ENCODE data around the gene KIF26B.

Gene KIF26B

DNA sequence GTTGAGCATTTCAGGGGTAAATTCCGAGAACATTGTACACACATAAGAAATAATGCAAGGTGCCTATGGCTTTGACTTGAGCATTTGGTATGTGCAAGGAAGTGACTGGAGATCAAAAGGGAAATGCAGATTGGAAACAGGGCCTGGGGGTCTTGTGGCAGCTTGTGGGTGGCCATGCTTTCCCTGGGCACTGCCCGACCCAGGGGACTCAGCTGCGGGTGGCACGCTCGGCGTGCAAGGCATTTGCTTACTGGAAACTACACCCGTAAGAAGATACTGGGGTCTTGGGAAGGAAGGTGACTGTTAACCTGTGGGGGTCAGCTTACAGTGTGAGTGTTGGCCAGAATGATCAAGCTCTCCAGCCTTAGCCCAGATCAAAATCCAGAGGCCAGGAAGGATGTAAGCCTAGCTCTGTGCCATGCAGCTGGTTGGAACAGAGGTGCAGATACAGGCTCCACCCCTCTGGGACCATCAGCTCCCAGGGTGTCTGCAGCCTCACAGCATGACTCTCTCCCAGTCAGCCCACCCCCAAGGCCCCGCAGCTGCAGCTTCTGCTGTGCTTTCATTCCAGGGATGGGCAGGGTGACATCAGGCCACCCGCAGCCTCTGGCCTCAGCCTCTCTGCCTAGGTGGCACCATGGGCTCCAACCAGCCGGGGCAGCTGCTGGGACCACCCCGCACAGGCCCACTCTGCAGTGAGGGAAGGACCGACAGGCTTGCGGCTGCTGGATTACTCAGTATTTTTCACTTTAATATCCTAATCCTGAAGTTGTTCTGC lies 55.1 kb downstream of the KIF26B start:
- DNase-seq (ENCODE audit: low read depth), result no peak

- no peak for DNase-seq (ENCODE audit: low read depth)
These were observed 56.4 kb downstream of the KIF26B start for GRCh38 chr1:245211035-245211749.

GRCh38 chr1:245211761-245212160 lies 57.0 kb downstream of the KIF26B start:
- no peak for DNase-seq (ENCODE audit: low read depth)

GRCh38 chr1:245212221-245212710 lies 57.5 kb downstream of the KIF26B start:
- no peak for DNase-seq (ENCODE audit: low read depth)

GRCh38 chr1:245213066-245213831 lies 58.5 kb downstream of the KIF26B start:
- no peak for DNase-seq (ENCODE audit: low read depth)

- no peak for DNase-seq (ENCODE audit: low read depth)
These were observed 60.3 kb downstream of the KIF26B start for GRCh38 chr1:245215071-245215470.

DNA sequence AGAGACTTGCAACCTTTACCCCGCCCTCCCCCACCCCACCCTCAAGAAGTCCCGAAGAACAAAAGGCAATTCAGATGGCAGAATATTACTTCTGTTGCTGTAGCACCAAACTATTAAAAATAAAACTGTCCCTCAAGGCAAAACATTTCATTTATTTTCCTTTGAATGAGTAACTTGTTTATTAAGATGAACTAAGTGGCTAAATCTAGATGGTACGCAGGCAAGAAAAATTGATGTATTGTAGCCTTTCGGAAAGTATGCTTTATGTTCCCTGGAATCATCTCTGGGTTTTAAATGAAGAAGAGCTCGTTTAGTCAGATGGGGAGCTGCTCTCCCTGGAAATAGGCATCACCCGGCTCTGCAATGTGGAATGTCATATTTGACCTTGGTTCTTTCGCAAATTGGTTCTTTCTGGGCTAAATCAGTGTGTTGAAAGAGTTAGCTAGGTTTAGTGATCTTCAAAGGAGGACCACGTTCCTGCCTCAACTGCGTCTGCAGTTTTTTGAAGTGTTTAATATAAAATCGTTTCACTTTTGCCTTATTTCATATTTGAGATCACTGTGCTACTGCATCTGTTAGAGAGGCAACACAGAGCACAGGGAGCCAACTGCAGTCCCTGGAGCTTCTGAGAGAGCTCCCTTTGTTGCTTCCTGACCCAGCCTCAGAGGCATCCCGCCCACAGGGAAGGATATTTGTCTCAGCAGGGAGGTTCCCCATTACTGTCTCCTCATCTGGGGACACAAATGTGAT lies 61.8 kb downstream of the KIF26B start:
- DNase-seq (ENCODE audit: low read depth), result no peak

- no peak for DNase-seq (ENCODE audit: low read depth)
These were observed 63.2 kb downstream of the KIF26B start for GRCh38 chr1:245217853-245218608.

DNA sequence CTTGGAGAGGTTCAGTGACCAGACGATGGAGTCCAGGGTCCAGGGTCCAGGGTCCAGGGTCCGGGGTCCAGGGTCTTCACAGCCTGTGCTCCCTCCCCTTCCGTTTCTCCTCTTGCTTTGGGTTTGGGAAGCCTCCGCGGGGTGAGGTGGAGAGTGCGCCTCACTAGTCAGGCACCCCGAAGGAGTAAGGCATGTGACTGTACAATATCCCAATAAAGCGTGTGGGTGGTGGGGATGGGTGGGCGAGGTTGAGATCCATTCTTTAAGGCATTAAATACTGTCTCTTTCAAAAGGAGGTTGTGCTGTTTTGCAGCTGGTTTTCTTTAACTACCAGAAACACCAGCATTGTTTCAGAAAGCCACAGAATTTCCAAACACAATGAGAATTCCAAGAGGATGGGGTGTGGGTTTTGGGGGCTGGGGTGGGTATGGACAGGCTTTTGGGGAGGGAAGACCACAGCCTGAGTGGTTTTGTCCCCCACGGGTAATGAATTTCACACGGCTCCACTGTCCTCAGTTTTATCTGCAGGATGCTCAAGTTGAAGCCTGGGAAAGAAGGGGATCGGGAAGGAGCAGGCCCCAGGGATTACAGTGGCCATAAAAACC lies 65.7 kb downstream of the KIF26B start:
- DNase-seq (ENCODE audit: low read depth), result no peak

DNA sequence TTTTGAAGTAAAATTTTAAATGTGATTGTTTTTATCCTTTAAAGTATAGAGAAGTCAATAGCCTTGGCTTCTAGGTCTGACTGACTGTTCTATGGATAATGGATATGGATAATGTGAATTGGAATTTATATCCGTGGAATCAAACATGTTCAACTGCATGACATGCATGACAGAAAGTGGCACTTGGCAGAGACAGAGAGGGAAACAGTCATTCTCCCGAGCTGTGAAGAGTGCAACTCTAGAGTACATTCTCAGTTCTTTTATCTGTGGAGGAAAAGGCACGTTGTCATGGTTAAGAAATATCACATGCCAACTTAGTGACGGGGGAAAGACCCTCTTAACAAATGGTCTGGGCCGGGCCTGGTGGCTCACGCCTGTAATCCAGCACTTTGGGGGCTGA lies 67.0 kb downstream of the KIF26B start:
- DNase-seq (ENCODE audit: low read depth), result no peak

- DNase-seq (ENCODE audit: low read depth), result no peak
These were observed 68.3 kb downstream of the KIF26B start for GRCh38 chr1:245222931-245223595.

GRCh38 chr1:245225322-245226202 lies 70.8 kb downstream of the KIF26B start:
- DNase-seq (ENCODE audit: low read depth), result no peak

DNA sequence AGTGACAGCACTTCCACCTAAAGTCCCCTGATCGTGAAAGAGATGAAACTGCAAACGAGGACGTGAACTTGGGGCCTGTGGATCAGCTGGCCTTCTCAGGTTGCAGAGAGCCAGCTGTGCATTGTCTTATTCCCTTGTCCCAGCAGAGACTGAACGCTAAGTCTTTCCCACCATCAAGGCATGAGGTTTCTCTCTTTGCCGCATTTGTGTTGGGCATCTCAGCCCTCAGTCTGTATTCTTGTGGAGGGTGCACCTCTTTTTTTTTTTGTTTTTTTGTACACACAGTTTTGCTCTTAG lies 71.4 kb downstream of the KIF26B start:
- no peak for DNase-seq (ENCODE audit: low read depth)

DNA sequence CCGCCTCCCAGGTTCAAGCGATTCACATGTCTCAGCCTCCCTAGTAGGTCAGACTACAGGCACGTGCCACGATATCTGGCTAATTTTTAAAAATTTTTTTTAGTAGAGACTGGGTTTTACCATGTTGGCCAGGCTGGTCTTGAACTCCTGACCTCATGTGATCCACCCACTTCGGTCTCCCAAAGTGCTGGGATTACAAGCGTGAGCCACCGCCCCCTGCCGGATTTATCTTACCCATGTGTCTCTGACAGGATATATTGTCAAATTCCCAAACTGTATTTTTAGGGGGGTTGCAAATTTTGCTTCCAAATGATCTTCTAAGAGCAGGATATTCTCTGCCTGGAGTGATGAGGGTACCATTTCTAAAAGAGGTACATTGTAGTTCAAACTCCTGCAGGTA lies 74.3 kb downstream of the KIF26B start:
- DNase-seq (ENCODE audit: low read depth), result no peak

DNA sequence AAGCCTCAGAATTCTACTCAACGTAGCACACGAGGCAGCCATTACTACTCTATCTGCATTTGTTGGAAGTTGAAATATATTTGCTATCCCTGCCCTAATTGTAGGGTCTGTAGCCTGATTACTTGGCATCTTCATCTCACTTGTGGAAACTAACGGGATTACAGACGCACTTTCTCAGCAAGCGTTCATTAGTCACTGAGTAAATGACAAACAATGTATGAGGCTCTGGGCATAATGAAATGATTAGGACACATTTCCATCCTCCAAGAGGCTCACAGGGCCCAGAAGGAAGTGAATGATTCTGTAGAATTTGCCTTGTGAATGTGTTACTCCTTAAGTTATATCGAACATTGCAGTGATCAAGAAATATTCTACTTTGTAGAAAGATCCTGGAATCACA lies 78.1 kb downstream of the KIF26B start:
- no peak for DNase-seq (ENCODE audit: low read depth)

- no peak for DNase-seq (ENCODE audit: low read depth)
These were observed 79.7 kb downstream of the KIF26B start for GRCh38 chr1:245234217-245235081.

GRCh38 chr1:245235156-245235555 lies 80.4 kb downstream of the KIF26B start:
- DNase-seq (ENCODE audit: low read depth), result no peak

DNA sequence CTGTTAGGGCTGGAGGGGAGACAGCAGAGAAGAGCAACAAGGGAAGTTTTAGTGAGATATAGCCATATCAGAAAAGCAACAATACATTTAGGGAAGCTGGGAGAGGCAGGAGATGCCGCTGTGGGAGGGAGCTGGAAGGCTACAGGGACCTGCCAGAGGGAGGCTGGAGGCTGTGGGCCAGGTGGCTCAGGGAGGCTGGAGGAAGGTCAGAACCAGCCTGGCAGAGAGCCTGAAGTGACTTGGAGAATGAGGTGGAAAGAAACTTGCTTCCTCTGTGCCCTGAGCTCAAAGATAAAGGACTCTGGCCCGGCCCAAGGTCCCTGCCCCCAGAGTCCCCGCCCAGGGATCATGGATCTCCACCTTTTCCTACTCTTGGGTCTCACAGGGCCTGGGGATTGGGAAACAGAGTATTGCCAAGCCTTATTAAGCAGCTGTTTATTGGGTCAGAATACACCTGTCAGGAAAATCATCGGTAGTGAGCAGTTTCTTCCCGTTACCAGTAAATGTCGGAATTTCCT lies 85.9 kb downstream of the KIF26B start:
- DNase-seq (ENCODE audit: low read depth), result no peak
